HG02623 (cell line): ENCODE results near the gene PCDHB12.
"Not testable (repeated sequence)": the region's sequence is repeated elsewhere in the genome, so short reads cannot be mapped to it uniquely, and the experiment has no call there.

Source experiments
- ATAC-seq: cut with Tn5 transposase; IDR thresholded peaks from one replicate; pipeline ENCODE4 v1.9.1; 2021; ENCODE audit warnings: moderate library complexity; ENCODE audit not compliant: unreplicated experiment

The PCDHB12 gene

DNA sequence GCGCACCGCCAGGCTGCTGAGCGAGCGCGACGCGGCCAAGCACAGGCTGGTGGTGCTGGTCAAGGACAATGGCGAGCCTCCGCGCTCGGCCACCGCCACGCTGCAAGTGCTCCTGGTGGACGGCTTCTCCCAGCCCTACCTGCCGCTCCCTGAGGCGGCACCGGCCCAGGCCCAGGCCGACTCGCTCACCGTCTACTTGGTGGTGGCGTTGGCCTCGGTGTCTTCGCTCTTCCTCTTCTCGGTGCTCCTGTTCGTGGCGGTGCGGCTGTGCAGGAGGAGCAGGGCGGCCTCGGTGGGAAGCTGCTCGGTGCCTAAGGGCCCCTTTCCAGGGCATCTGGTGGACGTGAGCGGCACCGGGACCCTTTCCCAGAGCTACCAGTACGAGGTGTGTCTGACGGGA is 6.9 kb upstream of the PCDHB12 start:
- ATAC-seq = not testable (repeated sequence)

DNA sequence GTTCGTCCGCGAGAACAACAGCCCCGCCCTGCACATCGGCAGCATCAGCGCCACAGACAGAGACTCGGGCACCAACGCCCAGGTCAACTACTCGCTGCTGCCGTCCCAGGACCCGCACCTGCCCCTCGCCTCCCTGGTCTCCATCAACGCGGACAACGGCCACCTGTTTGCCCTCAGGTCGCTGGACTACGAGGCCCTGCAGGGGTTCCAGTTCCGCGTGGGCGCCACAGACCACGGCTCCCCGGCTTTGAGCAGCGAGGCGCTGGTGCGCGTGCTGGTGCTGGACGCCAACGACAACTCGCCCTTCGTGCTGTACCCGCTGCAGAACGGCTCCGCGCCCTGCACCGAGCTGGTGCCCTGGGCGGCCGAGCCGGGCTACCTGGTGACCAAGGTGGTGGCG is 1.8 kb downstream of the PCDHB12 start:
- ATAC-seq = not testable (repeated sequence)

DNA sequence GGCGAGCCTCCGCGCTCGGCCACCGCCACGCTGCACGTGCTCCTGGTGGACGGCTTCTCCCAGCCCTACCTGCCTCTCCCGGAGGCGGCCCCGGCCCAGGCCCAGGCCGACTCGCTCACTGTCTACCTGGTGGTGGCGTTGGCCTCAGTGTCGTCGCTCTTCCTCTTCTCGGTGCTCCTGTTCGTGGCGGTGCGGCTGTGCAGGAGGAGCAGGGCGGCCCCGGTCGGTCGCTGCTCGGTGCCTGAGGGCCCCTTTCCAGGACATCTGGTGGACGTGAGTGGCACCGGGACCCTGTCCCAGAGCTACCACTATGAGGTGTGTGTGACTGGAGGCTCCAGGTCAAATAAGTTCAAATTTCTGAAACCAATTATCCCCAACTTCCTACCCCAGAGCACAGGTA is 2.3 kb downstream of the PCDHB12 start:
- ATAC-seq = not testable (repeated sequence)

DNA sequence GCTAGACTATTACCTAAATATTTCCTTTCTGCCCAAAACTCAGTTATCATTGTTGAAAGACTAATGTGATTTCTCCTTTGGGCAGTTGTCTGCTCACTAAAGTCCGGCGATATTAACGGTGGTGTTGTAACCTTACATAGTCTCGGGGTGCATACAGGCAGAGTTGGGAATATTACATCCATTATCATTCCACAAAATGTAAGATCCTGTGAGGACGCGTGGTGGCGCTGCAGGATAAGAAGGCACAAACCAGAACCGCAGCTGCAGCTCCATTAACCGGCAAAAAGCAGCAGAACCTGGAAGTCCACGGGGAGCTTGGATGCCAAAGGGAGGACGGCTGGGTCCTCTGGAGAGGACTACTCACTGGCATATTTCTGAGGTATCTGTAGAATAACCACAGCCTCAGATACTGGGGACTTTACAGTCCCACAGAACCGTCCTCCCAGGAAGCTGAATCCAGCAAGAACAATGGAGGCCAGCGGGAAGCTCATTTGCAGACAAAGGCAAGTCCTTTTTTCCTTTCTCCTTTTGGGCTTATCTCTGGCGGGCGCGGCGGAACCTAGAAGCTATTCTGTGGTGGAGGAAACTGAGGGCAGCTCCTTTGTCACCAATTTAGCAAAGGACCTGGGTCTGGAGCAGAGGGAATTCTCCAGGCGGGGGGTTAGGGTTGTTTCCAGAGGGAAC is 5.3 kb downstream of the PCDHB12 start, which contains the start of gene PCDHB13:
Gene PCDHB13, plus strand, starts transcription at position 264 of the 684 bp plus-strand sequence. Its CDS starts 205 bp downstream, at position 469.
- not testable (repeated sequence) for ATAC-seq

DNA sequence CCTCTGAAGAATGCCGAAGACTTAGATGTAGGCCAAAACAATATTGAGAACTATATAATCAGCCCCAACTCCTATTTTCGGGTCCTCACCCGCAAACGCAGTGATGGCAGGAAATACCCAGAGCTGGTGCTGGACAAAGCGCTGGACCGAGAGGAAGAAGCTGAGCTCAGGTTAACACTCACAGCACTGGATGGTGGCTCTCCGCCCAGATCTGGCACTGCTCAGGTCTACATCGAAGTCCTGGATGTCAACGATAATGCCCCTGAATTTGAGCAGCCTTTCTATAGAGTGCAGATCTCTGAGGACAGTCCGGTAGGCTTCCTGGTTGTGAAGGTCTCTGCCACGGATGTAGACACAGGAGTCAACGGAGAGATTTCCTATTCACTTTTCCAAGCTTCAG is 6.1 kb downstream of the PCDHB12 start:
- ATAC-seq = not testable (repeated sequence)

DNA sequence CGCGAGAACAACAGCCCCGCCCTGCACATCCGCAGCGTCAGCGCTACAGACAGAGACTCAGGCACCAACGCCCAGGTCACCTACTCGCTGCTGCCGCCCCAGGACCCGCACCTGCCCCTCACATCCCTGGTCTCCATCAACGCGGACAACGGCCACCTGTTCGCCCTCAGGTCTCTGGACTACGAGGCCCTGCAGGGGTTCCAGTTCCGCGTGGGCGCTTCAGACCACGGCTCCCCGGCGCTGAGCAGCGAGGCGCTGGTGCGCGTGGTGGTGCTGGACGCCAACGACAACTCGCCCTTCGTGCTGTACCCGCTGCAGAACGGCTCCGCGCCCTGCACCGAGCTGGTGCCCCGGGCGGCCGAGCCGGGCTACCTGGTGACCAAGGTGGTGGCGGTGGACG is 7.0 kb downstream of the PCDHB12 start:
- ATAC-seq = not testable (repeated sequence)

DNA sequence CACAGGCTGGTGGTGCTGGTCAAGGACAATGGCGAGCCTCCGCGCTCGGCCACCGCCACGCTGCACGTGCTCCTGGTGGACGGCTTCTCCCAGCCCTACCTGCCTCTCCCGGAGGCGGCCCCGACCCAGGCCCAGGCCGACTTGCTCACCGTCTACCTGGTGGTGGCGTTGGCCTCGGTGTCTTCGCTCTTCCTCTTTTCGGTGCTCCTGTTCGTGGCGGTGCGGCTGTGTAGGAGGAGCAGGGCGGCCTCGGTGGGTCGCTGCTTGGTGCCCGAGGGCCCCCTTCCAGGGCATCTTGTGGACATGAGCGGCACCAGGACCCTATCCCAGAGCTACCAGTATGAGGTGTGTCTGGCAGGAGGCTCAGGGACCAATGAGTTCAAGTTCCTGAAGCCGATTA is 7.5 kb downstream of the PCDHB12 start:
- ATAC-seq = not testable (repeated sequence)

DNA sequence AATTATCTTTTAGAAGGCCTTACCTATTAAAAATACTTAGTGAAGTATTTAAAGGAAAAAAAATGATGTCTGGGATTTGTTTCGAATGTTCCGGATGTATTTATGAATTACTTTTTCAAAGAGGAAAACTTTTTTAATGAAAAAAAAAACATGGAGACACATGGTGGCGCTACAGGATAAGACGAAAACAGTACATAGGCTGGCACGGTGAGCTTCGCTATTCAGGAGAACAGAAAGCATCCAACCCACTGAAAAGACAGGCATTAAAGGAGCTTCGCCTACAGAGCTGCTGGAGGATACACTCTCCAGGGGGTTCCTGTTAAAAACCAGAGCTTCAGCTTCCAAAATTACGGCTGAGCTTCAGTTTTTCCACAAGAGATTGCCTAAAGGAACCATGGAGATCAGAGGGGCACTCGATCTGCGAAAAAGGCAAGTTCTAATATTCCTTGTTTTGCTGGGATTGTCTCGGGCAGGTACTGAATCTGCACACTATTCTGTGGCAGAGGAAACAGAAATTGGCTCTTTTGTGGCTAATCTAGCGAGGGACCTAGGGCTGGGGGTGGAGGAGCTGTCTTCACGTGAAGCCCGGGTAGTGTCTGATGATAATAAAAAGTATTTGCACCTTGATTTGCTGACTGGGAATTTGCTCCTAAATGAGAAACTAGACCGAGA is 14.7 kb downstream of the PCDHB12 start, which contains the start of gene PCDHB14:
Gene PCDHB14, plus strand, starts transcription at position 232 of the 672 bp plus-strand sequence. Its CDS starts 163 bp downstream, at position 395.
- ATAC-seq = no peak

DNA sequence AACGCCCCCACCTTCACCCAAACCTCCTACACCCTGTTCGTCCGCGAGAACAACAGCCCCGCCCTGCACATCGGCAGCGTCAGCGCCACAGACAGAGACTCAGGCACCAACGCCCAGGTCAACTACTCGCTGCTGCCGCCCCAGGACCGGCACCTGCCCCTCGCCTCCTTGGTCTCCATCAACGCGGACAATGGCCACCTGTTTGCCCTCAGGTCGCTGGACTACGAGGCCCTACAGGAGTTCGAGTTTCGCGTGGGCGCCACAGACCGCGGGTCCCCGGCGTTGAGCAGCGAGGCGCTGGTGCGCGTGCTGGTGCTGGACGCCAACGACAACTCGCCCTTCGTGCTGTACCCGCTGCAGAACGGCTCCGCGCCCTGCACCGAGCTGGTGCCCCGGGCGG is 16.3 kb downstream of the PCDHB12 start:
- ATAC-seq = not testable (repeated sequence)

DNA sequence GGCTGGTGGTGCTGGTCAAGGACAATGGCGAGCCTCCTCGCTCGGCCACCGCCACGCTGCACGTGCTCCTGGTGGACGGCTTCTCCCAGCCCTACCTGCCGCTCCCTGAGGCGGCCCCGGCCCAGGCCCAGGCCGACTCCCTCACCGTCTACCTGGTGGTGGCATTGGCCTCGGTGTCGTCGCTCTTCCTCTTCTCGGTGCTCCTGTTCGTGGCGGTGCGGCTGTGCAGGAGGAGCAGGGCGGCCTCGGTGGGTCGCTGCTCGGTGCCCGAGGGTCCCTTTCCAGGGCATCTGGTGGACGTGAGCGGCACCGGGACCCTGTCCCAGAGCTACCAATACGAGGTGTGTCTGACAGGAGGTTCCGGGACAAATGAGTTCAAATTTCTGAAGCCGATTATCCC is 16.9 kb downstream of the PCDHB12 start:
- ATAC-seq = not testable (repeated sequence)

DNA sequence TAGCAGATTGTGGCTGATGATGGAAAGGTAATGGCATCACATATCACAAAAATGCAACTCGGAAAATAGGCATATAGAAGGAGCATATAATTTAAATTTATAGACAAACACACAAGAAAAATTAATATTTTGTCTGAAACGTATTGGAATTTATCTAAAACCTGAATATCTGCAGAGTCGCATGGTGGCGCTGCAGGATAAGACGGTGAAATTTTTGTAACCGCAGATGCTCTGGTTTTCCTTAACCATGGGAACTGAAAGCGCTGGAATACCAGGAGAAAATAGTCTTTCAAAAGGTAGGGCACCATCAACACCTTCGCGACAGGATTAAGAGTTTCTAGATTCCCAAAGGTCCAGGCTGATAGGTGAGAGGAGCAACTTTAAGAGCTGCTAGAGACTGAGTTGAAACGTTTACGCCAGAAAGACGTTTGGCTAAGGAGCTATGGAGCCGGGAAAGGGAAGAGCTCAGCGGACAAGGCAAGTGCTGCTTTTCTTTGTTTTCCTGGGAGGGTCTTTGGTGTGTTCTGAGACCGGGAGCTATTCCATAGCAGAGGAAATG is 25.7 kb downstream of the PCDHB12 start:
- no peak for ATAC-seq

DNA sequence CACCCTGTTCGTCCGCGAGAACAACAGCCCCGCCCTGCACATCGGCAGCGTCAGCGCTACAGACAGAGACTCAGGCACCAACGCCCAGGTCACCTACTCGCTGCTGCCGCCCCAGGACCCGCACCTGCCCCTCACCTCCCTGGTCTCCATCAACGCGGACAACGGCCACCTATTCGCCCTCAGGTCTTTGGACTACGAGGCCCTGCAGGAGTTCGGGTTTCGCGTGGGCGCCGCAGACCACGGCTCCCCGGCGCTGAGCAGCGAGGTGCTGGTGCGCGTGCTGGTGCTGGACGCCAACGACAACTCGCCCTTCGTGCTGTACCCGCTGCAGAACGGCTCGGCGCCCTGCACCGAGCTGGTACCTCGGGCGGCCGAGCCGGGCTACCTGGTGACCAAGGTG is 27.4 kb downstream of the PCDHB12 start:
- not testable (repeated sequence) for ATAC-seq

DNA sequence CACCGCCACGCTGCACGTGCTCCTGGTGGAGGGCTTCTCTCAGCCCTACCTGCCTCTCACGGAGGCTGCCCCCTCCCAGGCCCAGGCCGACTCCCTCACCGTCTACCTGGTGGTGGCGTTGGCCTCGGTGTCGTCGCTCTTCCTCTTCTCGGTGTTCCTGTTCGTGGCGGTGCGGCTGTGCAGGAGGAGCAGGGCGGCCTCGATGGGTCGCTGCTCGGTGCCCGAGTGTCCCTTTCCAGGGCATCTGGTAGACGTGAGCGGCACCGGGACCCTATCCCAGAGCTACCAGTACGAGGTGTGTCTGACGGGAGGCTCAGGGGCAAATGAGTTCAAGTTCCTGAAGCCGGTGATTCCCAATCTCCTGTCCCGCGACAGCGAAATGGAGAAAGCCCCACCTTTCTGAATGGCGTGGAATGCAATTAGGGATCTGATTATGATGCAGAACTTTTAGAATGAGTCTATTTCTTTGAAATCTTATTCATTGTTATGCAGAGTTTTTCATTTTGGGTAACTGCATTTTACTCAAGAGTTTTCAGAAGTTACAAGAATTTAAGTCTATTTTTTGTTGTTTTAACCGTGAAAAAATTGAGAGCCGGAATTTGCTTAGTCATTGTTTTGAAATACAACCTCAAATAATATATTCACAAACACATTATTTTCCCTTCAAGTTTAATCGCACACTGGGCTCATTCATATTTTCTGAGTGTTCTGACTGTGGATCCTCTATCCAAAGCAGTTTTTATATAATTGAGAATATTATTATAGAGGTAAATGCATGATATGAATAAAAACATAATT is 28.2 kb downstream of the PCDHB12 start:
- no peak for ATAC-seq

DNA sequence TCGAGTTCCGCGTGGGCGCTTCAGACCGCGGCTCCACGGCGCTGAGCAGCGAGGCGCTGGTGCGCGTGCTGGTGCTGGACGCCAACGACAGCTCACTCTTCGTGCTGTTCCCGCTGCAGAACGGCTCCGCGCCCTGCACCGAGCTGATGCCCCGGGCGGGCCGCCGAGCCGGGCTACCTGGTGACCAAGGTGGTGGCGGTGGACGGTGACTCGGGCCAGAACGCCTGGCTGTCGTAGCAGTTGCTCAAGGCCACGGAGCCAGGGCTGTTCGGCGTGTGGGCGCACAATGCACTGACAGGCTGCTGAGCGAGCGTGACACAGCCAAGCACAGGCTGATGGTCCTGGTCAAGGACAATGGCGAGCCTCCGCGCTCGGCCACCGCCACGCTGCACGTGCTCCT is 33.0 kb downstream of the PCDHB12 start:
- no peak for ATAC-seq

DNA sequence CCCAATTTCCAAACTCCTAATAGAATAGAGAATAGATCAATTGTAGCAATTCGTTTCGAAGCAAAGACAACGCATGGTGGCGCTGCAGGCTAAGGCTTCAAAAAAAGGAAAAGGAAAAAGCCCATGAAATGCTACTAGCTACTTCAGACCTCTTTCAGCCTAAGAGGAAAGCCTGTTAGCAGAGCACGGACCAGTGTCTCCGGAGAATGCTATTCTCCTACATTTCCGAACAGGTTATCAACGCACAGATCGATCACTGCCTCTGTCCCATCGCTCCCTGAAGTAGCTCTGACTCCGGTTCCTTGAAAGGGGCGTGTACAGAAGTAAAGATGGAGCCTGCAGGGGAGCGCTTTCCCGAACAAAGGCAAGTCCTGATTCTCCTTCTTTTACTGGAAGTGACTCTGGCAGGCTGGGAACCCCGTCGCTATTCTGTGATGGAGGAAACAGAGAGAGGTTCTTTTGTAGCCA is 36.8 kb downstream of the PCDHB12 start, which contains the start of gene PCDHB15:
Gene PCDHB15, plus strand, starts transcription at position 146 of the 468 bp plus-strand sequence. Its CDS starts 184 bp downstream, at position 330.
- ATAC-seq = no peak

DNA sequence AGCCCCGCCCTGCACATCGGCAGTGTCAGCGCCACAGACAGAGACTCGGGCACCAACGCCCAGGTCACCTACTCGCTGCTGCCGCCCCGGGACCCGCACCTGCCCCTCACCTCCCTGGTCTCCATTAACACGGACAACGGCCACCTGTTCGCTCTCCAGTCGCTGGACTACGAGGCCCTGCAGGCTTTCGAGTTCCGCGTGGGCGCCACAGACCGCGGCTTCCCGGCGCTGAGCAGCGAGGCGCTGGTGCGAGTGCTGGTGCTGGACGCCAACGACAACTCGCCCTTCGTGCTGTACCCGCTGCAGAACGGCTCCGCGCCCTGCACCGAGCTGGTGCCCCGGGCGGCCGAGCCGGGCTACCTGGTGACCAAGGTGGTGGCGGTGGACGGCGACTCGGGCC is 38.5 kb downstream of the PCDHB12 start:
- ATAC-seq = not testable (repeated sequence)

DNA sequence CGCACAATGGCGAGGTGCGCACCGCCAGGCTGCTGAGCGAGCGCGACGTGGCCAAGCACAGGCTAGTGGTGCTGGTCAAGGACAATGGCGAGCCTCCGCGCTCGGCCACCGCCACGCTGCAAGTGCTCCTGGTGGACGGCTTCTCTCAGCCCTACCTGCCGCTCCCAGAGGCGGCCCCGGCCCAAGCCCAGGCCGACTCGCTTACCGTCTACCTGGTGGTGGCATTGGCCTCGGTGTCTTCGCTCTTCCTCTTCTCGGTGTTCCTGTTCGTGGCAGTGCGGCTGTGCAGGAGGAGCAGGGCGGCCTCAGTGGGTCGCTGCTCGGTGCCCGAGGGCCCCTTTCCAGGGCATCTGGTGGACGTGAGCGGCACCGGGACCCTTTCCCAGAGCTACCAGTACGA is 38.9 kb downstream of the PCDHB12 start:
- ATAC-seq = not testable (repeated sequence)

DNA sequence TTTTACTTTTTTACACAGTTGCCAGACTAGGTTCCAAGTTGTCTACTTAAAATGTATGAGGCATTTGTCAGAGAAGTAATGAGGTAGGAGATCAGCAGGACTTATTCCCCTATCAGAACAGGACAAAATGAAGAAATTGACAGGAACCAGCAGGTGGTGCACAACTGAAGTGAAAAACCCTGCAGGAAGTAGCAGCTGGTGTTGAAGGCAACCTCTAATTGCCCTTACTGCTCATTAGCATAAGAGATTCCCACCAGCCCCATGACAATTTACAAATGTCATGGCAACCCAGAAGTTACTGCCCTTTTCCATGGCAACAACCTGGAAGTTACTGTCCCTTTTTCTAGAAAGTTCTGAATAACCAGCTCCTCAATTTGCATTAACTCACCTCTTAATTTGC is 42.1 kb downstream of the PCDHB12 start:
- no peak for ATAC-seq

DNA sequence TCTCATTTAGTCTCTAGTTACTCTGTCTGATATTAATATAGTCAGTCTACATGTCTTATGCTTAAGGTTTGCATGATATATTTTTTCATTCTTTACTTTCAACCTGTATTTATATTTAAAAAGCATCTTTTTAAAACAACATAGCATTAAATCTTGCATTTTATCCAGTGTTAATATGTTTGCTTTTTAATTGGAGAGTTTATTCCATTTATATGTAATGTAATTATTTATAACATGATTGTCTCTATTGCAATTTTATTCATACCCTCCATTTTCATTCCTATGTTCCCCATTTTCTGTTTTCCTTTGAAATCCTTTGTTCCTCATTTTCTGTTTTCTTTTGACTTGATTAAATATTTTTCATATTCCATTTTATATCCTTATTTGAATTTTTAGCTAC is 49.9 kb downstream of the PCDHB12 start:
- no peak for ATAC-seq

DNA sequence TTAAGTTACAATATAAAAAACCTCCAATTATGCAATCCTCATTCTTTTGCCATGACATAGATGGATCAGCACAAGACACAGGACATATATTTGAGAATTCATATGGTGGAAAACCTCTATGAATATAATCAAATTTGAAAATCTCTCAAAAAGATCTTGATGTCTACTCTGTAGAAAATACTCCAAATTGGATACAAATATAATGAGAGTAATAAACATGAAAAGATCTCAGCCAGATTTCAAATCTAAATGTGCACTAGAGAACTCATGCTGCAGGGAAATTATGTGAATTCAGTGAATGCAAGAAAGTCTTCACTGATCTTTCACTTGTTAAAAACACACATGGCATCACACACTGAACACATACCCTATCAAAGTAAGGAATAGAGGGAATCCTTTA is 50.4 kb downstream of the PCDHB12 start:
- ATAC-seq = no peak
